CD4-positive, alpha-beta T cell treated with Interleukin-2 at 100 ng/mL for 4 hours (primary cell): ENCODE data around the gene FOXO4.
"Not testable (repeated sequence)": the region's sequence is repeated elsewhere in the genome, so short reads cannot be mapped to it uniquely, and the experiment has no call there.

Experiments used
- DNase-seq: peaks from one replicate; pipeline ENCODE4 v3.0.0-alpha.2; 2020; ENCODE audit warnings: low spot score

FOXO4 gene

GRCh38 chrX:71095555-71095980 lies at the start of gene FOXO4:
Gene FOXO4, plus strand, starts transcription at chrX:71095851. Its CDS starts 678 bp downstream, at chrX:71096529.
- DNase-seq = peak; percentile 90

- DNase-seq = not testable (repeated sequence)
These were observed 47.8 kb upstream of the FOXO4 start for GRCh38 chrX:71047891-71048290.

DNA sequence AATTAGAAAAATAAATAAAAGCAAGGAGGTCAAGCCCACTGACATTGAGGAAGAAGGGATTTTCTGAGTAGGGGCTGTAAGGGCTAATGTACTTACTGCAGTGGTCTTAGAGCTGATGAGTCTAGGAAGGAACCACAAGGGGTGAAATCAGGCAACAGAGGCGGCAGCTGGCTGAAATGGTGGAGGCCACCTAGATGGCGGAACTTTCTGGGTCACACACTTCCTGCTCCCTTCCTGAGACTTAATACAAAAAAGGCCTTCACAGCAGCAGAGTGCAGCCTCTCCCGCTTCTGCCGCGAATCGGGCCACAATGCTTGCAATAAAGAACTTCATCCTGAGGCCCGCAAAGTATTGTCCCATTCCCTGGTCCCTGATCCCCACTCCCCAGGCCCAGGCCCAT lies 42.9 kb upstream of the FOXO4 start:
- DNase-seq = no peak

DNA sequence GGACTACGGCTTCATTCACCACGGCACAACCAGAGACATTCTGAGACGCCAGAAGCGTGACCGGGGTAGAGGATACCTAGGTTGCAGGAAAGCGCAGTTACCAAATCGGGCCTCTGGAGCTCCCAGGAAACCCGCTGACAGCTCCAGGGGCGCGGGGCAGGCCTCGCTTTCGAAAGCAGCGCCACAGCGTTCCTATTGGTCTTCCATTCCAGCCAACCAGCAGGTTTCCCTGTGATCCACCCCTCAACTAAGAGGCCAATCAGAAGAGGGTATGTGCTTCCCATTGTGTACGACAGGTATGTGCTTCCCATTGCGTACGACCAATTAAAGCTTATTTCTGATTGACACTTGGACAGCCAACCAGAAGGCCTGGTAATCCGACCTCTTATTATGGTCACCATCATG lies 42.4 kb upstream of the FOXO4 start:
- DNase-seq = peak; percentile 0

GRCh38 chrX:71056867-71057266 lies 38.8 kb upstream of the FOXO4 start:
- DNase-seq = no peak

DNA sequence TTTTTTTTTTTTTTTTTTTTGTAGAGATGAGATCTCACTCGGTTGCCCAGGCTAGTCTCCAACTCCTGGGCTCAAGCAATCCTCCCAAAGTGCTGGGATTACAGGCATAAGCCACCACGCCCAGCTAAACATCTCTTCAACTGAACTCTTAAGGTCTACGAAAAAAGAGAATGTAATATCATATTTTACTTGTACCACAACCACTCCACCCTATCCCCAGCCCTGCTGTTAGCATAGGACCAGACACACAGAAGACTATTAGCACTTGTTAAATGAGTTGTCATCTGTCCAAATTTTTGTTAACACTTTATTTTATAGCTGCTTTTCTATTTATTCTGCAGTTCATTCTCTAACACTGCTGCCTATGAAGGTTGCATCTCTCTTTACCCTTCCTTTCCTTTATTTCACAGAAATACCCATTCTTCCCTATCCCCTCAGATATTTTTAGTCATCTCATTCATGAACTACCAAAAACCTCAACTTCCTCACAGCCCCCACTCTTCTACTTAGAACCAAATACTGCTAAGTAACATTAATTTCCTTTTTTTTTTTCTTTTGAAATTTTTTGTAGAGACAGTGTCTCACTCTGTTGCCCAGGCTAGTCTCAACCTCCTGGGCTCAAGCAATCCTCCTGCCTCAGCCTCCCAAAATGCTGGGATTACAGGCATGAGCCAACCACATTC lies 37.7 kb upstream of the FOXO4 start:
- DNase-seq = no peak

DNA sequence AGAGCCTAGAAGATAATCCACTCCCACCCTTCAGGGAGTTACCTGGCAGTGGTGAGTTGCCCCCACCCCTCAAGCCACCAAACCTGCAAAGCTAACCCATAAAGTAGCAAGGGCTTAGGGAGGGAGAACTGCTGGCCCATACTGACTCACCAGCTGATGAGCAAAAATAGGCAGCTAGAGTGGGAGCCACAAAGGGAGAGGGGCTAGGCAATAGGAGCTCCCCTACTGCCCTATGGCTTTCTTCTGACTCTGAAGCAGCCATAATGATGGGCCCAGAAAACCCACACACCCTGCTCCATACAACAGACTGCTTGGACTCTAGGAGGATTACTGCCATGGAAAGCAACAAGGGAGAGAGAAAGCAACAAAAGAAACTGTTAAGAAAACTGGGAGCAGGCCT lies 35.5 kb upstream of the FOXO4 start:
- DNase-seq = no peak

GRCh38 chrX:71067089-71067488 lies 28.6 kb upstream of the FOXO4 start:
- no peak for DNase-seq

GRCh38 chrX:71067712-71068043 lies 28.0 kb upstream of the FOXO4 start:
- DNase-seq = no peak

DNA sequence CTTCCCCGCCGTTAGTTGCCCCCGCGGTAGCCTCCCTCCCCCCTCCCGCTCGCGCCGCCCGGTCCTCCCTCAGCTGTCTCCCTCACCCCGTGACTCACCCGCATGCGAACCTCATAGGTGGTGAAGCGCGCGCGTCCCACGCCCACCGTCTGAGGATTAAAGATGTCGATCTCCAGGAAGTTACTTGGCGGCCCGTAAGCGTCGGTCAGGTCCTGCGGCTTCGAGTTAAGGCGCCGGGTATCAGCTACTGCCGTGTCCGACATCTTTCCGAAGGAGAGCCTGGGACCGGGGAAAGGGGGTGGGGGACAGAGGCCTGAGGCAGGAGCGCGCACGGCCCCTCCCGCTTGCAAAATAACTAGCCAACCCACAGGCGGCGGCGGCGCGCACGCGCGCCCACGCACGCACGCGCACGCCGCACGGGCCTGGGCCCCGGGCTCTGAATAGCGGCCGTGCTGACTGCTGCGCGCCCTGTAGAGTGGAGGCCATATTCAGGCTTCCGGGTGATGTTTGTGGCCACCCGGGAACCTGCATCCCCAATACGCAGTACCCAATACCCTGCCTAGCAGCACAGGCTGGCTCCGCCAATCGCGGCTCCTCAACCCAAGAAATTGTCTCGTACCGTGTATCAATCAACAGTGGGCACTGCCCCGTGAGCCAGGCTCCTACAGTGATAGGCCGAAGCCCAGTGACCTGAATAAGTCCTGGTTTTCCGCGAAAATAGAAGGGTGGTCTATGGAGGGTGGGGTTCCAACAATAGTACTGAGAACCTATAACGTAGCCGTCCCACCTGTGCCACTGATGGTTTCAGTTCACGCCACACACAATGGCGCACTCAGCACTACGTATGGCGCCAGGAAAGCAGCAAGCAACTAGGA lies 27.4 kb upstream of the FOXO4 start, which contains the start of gene SNX12:
TSS of gene SNX12 (minus strand) at position 291 of the 875 bp plus-strand sequence. CDS start at position 263, 28 bp downstream.
- peak; percentile 93 for DNase-seq

DNA sequence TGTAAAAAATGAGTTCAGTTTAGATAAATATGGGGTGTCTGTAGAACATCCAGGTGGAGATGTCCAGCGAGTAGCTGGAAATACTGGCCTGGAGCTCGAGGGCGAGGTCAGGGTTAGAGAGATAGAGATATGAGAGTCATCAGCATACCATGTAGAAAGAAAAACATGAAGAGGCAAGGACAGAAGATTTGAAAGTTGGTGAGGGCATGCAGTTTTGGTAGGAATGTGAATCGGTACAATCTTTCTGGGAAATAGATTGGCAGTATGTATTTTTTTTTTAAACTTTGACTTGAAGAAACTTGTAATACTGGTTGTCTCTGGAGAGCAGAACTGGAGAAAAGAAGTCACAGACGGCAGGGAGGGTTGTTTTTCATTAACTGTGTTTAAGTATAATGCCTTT lies 25.1 kb upstream of the FOXO4 start:
- DNase-seq = no peak

GRCh38 chrX:71081330-71082123 lies 14.1 kb upstream of the FOXO4 start:
- no peak for DNase-seq

GRCh38 chrX:71082124-71082647 lies 13.5 kb upstream of the FOXO4 start:
- no peak for DNase-seq

DNA sequence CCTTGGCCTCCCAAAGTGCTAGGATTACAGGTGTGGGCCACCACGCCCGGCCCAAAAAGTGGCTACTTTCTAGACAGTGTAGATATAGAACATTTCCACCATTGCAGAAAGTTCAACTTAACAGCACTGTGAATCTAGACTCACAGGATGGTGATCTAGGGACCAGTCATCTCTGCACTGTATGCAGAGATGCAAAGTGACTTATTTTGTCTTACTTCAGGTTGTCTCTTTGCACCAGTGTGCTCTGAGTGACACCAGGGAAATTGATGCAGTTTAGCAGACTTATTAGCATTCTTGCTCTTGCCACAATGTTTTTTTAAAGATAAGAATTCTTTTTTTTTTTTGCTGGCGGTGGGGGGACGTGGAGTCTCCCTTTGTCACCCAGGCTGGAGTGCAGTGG lies 12.8 kb upstream of the FOXO4 start:
- no peak for DNase-seq

GRCh38 chrX:71085900-71086299 lies 9.8 kb upstream of the FOXO4 start:
- no peak for DNase-seq

- no peak for DNase-seq
These were observed 4.4 kb upstream of the FOXO4 start for GRCh38 chrX:71091263-71091662.

DNA sequence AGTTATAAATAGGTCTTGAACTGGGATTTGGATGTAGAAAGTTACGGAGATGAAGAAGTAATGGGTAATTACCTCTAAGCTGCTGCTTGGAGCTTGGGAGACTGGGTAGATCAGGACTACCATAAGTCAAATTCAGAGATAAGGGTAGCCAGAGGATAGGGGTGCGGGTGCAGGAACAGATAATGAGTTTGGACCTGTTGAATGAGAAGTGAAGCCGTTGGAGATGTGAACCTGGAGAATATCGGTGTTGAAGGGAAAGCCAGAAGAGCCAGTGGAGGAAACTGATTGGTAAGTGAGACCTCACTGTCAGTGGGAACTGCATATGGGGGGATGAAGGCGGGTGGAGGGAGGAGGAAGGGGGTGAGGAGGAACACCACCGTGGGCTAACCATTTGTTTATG lies 618 bp upstream of the FOXO4 start:
- DNase-seq = no peak

DNA sequence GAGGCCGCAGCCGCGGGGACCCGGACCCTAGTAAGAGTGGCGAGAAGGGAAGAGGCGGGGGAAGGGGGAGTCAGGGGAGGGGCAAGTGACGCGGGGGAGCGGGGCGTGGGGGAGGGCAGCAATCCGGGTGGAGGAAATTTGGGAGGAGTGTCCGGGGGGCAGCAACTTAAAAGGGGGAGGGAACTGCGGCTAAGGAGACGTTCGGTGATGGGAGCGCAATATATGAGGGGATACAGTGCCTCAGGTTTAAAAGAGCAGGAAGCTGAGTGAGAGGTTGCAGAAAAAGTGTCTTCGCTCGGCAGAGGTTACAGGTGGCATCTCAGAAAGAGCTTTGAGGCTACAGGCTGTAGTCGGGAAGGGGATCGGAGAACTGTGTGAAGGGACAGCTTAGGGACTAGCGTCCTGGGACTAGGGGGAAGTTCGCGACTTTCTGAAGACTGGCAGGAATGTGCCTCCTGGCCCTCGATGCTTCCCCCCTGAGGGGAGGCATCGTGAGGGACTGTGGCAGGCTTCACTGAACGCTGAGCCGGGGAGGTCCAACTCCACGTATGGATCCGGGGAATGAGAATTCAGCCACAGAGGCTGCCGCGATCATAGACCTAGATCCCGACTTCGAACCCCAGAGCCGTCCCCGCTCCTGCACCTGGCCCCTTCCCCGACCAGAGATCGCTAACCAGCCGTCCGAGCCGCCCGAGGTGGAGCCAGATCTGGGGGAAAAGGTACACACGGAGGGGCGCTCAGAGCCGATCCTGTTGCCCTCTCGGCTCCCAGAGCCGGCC lies 519 bp downstream of the FOXO4 start:
- peak; percentile 67 for DNase-seq

DNA sequence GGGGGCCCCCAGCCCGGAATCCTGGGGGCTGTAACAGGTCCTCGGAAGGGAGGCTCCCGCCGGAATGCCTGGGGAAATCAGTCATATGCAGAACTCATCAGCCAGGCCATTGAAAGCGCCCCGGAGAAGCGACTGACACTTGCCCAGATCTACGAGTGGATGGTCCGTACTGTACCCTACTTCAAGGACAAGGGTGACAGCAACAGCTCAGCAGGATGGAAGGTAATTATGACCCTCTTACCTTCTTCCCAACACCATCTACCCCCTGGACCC lies 1.0 kb downstream of the FOXO4 start:
- no peak for DNase-seq

- DNase-seq = peak; percentile 81
These were observed 2.7 kb downstream of the FOXO4 start for GRCh38 chrX:71098302-71098701.

GRCh38 chrX:71098951-71099506 lies 3.4 kb downstream of the FOXO4 start:
- DNase-seq = no peak
